G401.6 (cell line): ENCODE results near the gene LINGO3.

ENCODE experiments used
- FAIRE-seq: peaks from 2 replicates; lab custom pipeline; 2012; peaks lifted over from hg19 to GRCh38; lab: Jason Lieb, UNC

LINGO3 gene

DNA sequence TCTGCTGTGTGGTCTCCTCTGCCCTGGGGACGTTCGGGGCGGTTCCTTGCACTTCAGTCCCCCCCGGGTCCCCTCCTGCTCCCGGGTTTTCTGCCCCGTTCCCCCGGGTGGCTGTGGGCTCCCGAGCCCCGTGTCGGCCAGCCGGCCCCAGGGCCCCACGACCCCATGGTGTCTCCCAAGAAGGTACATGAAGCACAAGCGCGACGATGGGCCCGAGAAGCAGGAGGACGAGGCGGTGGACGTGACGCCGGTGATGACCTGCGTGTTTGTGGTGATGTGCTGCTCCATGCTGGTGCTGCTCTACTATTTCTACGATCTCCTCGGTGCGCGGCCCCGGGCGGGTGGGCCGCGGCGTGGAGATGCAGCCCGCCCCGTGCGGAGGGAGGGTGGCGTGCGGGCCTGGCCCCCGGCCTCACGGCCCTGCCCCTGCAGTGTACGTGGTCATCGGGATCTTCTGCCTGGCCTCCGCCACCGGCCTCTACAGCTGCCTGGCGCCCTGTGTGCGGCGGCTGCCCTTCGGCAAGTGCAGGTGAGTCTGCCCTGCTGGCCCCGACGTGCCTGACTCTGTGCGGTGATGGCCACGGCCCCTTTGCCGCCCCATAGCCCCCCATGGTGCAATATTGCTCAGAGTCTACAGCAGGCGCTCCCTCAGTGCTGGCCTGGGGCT, 31.8 kb upstream of the LINGO3 start:
- no peak for FAIRE-seq

DNA sequence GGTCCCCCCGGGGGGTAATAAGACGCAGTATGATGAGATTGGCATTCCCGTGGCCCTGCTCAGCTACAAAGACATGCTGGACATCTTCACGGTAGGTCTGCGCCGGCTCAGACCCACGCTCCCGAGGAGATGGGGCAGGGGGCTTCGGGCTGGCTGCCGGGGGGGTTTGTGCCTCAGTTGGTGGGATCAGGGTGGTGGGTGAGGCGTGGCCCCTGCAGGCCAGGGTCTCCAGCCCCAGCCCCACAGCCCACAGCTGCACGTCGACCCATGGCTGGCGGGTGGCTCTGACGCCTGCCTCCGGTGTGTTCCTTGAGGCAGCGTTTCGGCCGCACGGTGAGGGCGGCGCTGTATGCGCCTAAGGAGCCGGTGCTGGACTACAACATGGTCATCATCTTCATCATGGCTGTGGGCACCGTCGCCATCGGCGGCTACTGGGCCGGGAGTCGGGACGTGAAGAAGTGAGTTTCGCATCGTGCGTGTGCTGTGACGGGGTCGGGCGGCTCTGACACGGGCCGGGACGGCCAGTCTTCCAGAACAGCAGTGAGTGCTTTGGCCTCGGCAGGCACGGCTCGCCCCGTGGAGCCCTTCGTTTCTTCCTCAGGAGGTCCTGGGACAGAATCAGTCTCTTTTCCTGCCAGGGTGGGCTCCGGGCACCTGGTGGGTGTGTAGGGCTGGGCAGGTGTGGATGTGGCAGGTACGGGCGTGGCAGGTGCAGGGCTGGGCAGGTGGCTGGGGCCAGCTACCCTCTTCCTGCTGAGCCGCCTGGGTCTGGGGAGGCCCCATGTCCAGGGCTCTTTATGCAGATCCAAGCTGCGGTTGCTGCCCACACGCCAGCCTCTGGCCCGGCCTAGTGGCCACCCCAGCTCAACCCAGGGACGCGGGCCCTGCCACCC, 31.0 kb upstream of the LINGO3 start:
- no peak for FAIRE-seq

DNA sequence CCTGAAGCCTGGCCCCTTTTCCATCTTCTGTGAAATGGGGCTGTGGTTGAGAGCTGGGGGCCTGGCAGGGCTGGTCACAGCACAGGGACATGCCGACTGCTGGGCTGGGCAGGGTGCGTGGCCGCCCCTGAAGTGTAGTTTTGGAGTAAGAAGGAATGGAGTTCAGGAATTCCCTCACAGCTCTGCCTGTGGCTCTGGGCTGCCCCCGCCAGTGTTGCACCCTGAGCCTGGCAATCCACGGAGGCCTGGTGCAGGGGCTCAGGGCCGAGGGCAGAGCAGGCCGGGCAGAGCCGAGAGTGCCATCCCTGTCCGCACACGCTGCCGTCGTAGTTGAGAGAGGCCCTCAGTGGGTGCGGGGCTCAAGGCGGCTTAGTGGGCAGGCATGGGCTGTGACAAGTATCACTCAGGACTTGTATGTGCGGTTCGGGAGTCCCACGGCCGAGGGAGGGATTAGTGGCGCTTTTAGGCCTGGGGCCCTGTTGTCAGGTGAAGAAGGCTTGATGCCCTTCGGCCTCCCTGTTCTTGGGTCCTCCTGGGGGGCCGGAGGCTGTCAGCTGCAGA, 30.2 kb upstream of the LINGO3 start:
- no peak for FAIRE-seq

DNA sequence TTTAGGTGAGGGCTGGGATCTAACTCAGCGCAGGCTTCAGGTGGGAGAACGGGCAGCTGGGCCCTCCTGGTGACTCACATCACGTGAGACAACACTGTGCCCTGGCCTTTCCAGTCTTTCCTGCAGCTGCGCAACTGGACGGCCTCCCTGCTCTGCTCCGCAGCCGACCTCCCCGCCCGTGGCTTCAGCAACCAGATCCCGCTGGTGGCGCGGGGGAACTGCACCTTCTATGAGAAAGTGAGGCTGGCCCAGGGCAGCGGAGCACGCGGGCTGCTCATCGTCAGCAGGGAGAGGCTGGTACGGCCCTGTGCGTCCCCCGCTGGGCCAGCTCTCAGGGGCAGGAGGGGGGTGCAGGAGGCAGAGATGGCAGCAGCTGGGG, 29.4 kb upstream of the LINGO3 start:
- no peak for FAIRE-seq

DNA sequence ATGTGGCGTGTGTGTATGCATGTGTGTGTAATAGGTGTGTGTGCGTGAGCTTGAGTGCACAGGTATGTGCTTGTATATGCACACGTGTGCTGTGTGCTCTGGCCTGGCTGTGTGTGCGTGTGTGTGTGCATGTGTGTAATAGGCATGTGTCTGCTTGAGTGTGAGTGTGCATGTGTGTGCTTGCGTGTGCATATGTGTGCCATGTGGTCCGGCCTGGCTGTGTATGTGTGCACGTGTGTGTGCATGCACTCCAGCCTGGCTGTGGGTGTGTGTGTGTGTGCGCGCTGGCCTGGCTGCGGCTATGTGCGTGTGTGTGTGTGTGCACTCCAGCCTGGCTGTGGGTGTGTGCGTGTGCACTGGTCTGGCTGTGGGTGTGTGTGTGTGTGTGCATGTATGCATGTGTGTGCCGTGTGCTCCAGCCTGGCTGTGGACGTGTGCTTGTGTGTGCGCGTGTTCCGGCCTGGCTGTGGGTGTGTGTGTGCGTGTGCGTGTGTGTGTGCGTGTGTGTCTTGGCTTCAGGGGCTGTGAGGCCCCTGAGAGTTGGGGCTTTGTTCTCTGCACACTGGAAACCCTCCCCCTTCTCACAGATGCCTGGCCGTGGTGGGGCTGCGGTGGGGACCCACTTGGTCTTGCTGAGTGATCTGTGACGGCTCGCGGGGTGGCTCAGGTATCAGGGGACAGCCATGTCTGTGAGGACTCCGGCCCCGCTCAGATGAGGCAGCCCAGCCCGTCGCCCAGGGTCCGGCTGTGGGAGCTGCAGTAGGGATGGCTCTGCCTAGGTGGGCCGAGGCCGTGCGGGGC, 28.8 kb upstream of the LINGO3 start:
- FAIRE-seq: no peak

DNA sequence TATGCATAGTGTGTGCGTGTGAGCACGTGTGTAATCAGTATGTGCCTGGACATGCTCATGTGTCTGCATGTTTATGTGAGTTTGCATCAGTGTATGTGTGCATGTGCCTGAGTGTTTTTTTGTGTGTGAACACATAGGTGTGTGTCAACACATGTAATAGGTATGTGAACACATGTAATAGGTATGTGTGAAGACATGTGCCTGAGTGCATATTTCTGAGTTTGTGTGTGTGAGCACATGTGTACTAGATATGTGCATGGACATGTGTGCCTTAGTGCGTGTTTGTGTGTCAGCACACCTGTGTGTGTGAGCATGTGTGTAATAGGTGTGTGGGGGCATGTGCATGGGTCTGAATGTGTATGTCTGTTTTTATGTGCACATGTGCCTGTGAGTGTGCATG, 27.9 kb upstream of the LINGO3 start:
- no peak for FAIRE-seq

DNA sequence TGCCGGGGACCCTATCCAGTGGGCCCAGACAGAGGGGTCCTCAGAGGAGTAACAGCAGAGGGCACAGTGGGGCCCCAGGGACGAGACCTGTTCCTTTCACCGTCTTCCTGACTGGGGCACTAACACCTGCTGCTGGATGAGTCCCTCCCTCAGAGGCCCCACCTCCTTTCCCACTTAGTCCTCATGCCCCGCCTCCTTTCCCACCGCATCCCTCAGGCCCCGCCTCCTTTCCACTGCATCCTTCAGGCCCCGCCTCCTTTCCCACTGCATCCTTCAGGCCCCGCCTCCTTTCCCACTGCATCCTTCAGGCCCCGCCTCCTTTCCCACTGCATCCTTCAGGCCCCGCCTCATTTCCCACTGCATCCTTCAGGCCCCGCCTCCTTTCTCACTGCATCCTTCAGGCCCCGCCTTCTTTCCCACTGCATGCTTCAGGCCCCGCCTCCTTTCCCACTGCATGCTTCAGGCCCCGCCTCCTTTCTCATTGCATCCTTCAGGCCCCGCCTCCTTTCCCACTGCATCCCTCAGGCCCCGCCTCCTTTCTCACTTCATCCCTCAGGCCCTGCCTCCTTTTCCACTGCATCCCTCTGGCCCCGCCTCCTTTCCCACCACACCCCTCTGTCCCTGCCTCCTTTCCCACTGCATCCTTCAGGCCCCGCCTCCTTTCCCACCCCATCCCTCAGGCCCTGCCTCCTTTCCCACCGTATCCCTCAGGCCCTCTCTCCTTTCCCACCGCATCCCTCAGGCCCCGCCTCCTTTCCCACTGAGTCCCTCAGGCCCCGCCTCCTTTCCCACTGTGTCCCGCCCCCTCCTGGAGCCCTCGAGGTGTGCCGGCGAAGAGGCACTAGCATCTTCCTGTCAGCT, 27.3 kb upstream of the LINGO3 start:
- no peak for FAIRE-seq

DNA sequence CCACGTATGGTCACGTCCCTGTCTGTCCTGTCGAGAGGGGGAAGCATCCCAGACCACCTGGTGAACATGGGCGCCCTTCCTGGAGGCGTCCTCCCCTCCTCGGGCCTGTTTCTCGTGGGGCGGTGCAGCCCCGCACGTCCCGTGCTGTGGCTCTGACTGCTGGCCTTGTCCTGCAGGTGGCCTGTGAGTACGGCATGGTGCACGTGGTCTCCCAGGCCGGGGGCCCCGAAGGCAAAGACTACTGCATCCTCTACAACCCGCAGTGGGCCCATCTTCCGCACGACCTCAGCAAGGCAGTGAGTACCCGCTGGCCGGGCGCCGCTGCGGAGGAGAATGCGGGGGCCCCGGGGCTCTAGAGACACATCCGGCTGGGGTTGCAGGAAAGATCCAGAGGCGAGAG, 26.5 kb upstream of the LINGO3 start:
- no peak for FAIRE-seq

DNA sequence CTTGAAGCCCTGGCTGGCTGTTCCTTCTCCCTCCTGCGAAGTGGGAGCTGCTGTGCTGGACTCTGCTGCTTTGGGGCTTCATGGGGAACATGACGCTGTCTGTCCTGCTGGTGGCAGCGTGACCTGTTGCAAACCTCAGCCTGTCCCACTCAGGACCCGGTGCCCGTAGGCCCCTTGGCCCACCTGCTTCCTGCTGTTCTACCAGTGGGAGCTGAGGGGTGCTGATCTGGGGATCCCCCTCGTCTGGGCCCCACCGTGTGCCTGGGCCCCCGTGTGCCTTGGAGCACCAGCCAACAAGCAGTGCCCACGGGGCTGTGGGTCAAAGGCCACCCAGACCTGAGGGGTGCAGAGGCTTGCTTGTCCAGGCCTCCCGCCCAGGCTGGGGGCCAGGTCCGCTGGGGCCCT, 25.9 kb upstream of the LINGO3 start:
- no peak for FAIRE-seq

DNA sequence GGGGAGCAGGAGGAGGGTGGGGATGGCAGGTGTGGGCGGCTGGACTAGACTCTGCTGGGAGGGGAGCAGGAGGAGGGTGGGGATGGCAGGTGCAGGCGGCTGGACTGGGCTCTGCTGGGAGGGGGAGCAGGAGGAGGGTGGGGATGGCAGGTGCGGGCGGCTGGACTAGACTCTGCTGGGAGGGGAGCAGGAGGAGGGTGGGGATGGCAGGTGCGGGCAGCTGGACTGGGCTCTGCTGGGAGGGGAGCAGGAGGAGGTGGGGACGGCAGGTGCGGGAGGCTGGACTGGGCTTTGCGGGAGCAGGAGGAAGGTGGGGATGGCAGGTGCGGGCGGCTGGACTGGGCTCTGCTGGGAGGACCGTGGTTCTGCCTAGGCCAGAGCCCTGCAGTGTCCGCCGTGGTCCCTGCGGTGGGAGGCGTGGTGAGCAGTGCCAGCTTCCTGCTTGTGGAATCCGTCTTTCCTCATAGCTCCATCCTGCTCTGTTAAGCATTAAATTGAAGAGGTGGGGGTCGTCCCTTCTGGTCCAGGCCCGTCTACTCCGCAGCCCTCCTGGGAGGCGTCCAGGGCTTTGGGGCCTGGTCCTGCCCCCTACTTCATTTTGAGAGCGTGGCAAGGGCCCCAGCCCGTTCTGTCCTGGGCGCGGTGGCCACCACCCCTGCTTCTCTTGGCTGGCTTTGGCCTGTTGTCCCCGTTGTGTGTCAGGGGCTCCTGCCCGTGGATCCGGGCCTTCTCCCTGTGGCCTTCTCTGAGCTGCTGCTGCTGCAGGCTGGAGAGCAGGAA, 25.3 kb upstream of the LINGO3 start:
- FAIRE-seq: no peak

DNA sequence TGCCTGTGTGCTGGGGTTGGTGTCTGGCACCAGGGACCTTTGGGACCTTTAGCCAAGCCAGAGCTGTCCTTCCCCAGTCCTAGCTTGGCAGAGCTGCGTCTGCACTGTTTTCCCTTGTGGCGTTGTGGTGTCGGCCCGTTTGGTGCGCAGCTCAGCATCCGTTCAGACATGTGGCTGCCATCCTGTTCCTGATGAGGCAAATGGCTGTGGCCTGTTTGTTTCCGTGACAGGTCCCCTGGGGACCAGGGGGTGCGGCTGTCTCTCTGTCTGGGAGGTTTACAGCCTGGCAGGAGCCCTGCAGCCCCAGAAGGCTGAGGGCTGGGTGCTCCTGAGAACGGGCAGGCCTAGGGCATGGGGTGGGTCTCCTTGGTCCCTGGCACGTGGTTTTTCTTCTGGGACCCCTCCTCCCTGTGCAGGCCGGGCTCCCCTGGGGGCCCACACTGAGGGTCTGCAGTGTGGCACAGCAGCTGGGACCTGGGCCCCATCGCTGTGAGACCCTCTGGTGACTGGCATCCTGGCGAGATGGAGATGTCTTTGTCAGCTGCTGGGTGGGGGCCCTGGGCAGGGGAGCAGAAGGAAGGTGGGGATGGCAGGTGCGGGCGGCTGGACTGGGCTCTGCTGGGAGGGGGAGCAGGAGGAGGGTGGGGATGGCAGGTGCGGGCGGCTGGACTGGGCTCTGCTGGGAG, 24.5 kb upstream of the LINGO3 start:
- no peak for FAIRE-seq

DNA sequence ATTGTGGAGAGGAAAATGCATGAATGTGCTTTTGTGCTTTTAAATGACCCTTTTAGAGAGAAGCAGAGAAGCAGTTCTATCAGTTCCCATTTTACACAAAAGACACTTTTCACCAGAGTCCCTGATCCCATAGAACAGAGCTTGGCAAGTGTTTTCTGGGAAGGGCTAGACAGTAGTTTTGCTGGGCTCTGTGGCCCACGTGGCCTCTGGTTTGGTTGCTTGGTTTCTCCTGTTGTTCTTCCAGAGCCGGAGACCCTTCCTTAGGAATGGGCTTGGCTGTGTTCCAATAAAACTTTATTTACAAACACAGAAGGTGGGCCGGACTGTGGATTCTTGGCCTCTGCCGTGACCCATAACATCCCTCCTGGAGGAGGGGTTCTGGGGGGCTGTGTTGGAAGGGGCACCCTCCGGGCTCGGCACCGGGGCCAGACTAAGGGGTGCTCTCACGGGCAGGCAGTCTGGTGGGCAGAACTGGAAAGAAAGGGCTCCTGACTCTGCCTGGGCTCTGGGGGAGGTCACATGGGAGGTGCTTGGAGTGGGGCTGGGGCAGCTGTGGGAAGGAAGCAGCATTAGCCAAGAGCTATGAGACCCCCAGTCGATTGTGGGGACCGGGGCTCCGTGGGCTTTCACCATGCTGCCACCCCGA, 23.8 kb upstream of the LINGO3 start:
- no peak for FAIRE-seq

DNA sequence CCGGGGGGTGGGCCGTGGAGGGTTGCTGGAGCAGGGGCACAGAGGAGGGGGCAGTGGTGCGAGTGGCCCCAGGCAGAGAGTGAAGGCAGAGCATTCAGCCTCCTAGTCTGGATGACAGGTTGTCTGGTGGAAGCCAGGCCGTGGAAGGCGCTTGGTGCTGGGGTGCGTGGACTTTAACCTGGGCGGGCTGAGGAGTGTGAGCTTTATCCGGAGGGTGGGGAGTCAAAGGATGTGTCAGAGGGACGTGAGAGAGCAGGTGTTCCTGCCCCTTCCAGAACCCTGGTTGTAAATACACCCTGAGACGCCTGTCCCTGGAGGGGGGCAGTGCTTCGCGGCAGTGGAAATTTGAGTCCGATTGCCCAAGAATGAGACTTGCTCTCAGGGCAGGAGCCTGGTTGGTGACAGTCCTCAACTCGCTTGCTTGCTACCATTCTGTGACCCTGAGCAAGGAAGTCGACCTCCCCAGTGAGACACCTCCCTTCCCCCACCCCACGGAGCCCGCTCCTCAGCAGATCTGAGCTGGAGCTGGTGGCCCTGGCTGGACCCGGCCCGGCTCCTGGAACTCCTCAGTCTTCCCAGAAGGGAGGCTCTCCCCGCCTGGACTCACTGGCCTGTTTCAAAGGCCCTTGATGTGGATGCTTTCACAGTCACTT, 22.8 kb upstream of the LINGO3 start:
- no peak for FAIRE-seq

DNA sequence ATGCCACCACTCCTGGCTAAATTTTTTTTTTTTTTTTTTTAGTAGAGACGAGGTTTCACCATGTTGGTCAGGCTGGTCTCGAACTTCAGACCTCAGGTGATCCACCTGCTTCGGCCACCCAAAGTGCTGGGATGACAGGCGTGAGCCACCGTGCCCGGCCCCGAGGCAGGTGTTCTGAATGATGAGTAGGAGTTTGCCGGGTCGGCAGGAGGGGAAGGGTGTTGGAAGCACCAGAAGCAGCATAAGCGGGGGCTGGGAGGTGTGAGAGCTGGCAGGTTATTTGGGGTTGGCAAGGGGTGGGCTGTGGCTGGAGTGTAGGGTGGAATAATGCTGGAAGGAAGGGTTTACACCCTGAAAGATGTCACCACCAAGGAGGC, 22.3 kb upstream of the LINGO3 start:
- no peak for FAIRE-seq

DNA sequence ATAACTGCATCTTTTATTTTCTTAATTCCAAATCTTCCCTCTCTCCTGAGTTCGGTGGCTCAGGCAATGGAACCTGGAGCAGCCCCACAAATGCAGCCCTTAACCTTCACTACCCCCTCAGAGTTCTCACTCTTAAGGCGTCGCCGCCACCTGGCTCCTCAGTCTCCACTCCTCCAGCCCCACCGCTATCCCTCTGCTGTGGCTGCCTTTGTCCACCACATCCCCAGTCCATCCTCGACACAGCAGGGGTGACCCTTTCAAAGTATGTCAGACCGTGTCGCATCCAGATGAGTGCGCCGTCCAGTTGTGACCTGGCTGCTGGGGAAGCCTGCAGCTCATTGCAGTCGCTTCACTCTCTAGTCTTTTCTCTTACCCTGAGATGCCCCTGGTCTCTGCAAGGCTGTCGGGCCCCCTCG, 21.6 kb upstream of the LINGO3 start:
- no peak for FAIRE-seq

DNA sequence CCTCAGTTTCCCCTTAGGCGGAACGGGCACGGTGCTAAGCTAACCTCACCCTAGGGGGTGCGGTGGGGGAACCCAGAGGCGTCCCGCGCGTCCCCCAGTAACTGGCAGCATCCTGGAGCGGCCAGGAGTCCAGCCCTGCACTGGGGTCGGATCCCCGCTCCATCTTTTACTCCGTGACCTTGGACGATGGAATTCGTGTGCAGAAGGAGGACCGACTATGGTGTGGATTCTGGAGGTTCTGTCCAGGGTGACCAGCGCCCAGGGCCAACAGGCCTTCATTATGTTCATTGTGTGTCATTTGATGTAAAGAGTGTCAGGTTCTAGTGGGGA, 21.2 kb upstream of the LINGO3 start:
- FAIRE-seq: no peak

DNA sequence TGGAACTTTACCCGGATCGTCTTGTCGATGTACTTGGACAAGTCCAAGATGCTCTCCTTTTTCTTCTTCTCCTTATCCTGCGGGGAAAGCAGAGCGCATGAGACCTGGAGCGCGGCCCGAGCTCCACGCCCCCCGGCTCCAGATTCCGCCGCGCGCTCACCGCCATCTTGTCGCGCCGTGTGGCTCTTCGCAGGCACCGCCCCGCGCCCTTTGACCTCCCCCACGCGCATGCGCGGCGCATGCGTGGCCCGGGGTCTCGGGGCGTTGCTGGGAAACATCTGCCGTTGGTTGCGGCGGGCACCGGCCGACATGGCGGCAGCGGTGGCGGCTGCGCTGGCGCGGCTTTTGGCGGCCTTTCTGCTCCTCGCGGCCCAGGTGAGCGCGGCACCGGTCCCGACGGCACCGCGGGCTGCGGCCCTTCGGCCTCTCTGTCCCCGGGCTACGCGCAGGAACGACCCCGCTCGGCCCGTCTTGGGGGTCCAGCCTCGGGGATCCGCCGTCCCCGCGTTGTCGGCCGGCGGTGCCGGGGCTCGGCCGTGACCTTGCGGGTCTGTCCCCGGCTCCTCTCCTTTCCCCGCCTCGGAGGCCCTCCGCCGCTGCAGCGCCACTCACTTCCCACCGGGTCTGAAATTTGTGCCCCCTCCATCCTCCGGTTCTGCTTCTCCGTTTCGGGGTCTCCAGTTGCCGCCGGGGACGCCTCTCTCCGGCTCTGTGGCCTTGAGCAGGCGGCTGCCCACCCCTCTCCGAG, 20.6 kb upstream of the LINGO3 start, which contains the start of the genes LSM7 and SPPL2B:
Gene LSM7 (minus strand): TSS at position 186 of the 748 bp plus-strand sequence. CDS start 20 bp downstream, at position 166.
Gene SPPL2B (plus strand): TSS at position 284 of the 748 bp plus-strand sequence. CDS start 26 bp downstream, at position 310.
- no peak for FAIRE-seq

DNA sequence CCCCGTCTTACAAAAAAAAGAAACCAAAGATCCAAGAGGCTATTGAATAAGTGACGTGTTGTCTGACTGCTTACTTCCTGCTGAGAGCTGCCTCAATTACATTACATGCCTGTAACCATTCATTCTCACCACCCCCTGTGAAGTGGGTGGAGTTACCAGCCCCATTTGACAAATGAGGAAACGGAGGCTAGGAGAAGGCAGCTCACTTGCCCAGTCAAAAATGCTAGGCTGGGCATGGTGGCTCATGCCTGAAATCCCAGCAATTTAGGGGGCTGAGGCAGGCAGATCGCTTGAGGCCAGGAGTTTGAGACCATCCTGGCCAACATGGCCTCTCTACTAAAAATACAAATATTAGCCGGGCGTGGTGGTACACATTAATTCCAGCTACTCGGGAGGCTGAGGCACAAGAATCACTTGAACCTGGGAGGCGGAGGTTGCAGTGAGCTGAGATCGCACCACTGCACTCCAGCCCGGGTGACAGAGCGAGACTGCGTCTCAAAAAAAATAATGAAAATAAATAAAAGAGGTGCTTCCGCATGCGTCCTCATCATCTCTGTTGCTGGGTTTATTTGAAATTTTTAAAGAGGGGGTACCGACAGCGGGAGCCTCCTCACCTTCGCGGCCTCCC, 19.9 kb upstream of the LINGO3 start:
- FAIRE-seq: peak; percentile 99
